ENCODE measurements around the gene ACTA2. TPM values are rescaled to one million over a fixed set of nuclear protein-coding genes. Genes with fewer than 3 reads are reported as not detected.
A peak's percentile ranks its signal among the peaks of the same experiment; 100 is the strongest.
"Not testable (repeated sequence)": the region's sequence is repeated elsewhere in the genome, so short reads cannot be mapped to it uniquely, and the experiment has no call there.

The ACTA2 gene
- total RNA-seq, 1 donor from 2014 or later = 126 TPM

DNA sequence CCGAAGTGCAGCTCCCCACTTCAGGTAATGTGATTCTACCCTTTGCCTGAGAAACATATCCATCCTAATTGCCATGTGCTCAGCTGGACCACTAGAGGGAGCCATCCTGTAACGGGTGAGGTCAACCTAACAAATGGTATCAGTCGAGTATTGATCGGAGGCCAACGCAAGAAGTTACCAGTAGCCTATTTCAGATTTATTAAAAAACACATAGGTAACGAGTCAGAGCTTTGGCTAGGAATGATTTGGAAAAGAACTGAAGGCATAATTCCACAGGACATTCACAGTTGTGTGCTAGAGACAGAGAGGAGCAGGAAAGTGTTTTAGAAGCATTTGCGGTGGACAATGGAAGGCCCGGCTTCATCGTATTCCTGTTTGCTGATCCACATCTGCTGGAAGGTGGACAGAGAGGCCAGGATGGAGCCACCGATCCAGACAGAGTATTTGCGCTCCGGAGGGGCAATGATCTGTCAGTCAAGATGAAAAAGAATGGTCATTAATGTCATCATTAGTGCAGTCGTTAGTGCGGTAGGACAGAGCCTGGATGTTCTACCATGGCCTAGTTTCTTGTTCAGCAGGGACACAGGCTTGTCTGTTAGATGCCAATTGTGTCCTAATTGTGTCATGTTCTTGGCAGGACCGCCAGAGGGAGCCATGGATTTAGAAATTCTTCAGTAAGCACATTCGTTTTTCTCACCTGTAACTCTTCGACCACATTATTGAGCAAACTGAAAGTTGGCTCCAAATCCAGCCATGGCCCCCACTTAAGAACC is 17.5 kb downstream of the ACTA2 start:
- H3K4me3 Mint-ChIP-seq = no peak overlapping the region
- no peaks in the 10 kb centered on the region for H3K9me3 Mint-ChIP-seq
- TF ChIP-seq, protein P1, sequence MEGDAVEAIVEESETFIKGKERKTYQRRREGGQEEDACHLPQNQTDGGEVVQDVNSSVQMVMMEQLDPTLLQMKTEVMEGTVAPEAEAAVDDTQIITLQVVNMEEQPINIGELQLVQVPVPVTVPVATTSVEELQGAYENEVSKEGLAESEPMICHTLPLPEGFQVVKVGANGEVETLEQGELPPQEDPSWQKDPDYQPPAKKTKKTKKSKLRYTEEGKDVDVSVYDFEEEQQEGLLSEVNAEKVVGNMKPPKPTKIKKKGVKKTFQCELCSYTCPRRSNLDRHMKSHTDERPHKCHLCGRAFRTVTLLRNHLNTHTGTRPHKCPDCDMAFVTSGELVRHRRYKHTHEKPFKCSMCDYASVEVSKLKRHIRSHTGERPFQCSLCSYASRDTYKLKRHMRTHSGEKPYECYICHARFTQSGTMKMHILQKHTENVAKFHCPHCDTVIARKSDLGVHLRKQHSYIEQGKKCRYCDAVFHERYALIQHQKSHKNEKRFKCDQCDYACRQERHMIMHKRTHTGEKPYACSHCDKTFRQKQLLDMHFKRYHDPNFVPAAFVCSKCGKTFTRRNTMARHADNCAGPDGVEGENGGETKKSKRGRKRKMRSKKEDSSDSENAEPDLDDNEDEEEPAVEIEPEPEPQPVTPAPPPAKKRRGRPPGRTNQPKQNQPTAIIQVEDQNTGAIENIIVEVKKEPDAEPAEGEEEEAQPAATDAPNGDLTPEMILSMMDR (IDR thresholded peaks at IDR 0.05; ENCODE audit: unreplicated experiment) = peak; percentile 76
- no peaks in the 10 kb centered on the region for H3K36me3 Mint-ChIP-seq
- H3K27ac Mint-ChIP-seq = peak overlapping the region; percentile 29
- peak in 1 of 2 experiments; percentile 71 for DNase-seq (ENCODE audit: low spot score in 2 of 2, unreplicated experiment in 2 of 2)
- H3K27me3 Mint-ChIP-seq (ENCODE audit: low read depth) = no peaks in the 10 kb centered on the region
- H3K4me1 Mint-ChIP-seq = peaks cover 14% of the 10 kb centered on the region

DNA sequence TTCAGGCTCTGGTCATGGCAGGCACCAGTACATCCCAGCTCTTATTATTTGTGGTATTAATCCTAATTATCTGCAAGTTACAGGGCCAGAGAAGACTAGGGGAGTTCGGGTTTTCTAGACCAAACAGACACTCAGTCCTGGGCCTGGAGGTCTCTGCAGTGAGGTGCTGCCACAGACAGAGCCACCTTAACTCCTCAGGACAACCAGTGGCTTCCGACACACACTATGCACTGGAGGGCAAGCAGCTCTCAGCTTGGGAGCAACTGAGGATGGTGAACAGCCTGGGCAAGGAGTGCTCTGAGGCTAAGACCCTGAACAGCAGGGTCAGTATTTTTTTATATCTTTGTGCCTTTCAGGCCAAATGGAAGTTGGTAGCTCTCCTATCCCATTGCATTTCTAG is 19.0 kb downstream of the ACTA2 start:
- H3K27me3 Mint-ChIP-seq (ENCODE audit: low read depth) = no peaks in the 10 kb centered on the region
- no peaks in the 10 kb centered on the region for H3K9me3 Mint-ChIP-seq
- no peak overlapping the region for H3K27ac Mint-ChIP-seq
- no peak overlapping the region for H3K4me3 Mint-ChIP-seq
- DNase-seq (ENCODE audit: low spot score in 2 of 2, unreplicated experiment in 2 of 2) = no peak
- H3K4me1 Mint-ChIP-seq = peaks cover 14% of the 10 kb centered on the region
- H3K36me3 Mint-ChIP-seq = no peaks in the 10 kb centered on the region
- TF ChIP-seq, protein P1 (IDR thresholded peaks at IDR 0.05; ENCODE audit: unreplicated experiment) = no peak

GRCh38 chr10:88932539-88933256 is 19.9 kb downstream of the ACTA2 start:
- H3K4me3 Mint-ChIP-seq = no peak overlapping the region
- TF ChIP-seq, protein P1 (IDR thresholded peaks at IDR 0.05; ENCODE audit: unreplicated experiment) = peak; percentile 91
- H3K4me1 Mint-ChIP-seq = peaks cover 16% of the 10 kb centered on the region
- no peaks in the 10 kb centered on the region for H3K36me3 Mint-ChIP-seq
- H3K27me3 Mint-ChIP-seq (ENCODE audit: low read depth) = no peaks in the 10 kb centered on the region
- H3K27ac Mint-ChIP-seq = peak overlapping the region; percentile 76
- H3K9me3 Mint-ChIP-seq = no peaks in the 10 kb centered on the region
- peak; percentile 42 to 57 for DNase-seq (ENCODE audit: low spot score in 2 of 2, unreplicated experiment in 2 of 2)

DNA sequence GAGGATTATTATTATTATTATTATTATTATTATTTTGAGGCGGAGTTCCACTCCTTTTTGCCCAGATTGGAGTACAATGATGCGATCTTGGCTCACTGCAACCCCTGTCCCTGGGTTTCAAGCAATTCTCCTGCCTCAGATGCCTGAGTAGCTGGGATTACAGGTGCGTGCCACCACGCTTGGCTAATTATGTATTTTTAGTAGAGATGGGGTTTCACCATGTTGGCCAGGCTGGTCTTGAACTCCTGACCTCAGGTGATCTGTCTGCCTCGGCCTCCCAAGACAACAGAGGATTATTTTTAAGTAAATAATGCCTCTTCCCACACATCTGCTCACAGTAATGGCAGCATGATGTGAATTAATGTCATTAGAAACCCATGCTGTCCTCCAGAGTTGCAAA is 20.5 kb downstream of the ACTA2 start:
- H3K27ac Mint-ChIP-seq; DNase-seq (ENCODE audit: low spot score in 2 of 2, unreplicated experiment in 2 of 2); H3K27me3 Mint-ChIP-seq (ENCODE audit: low read depth); H3K4me3 Mint-ChIP-seq; H3K36me3 Mint-ChIP-seq; H3K9me3 Mint-ChIP-seq: not testable (repeated sequence)
- H3K4me1 Mint-ChIP-seq = peaks cover 22% of the 10 kb centered on the region

- Mint-ChIP-seq H3K4me1 (peaks cover 27% of the 10 kb centered on the region), H3K36me3 (no peaks in the 10 kb centered on the region), H3K27ac (no peak overlapping the region), H3K27me3 (ENCODE audit: low read depth) (no peaks in the 10 kb centered on the region), H3K4me3 (no peak overlapping the region), H3K9me3 (no peaks in the 10 kb centered on the region)
- no peak for DNase-seq (ENCODE audit: low spot score in 2 of 2, unreplicated experiment in 2 of 2)
- TF ChIP-seq, protein P1 (IDR thresholded peaks at IDR 0.05; ENCODE audit: unreplicated experiment) = no peak
Measured at GRCh38 chr10:88931548-88931947, 21.0 kb downstream of the ACTA2 start.

DNA sequence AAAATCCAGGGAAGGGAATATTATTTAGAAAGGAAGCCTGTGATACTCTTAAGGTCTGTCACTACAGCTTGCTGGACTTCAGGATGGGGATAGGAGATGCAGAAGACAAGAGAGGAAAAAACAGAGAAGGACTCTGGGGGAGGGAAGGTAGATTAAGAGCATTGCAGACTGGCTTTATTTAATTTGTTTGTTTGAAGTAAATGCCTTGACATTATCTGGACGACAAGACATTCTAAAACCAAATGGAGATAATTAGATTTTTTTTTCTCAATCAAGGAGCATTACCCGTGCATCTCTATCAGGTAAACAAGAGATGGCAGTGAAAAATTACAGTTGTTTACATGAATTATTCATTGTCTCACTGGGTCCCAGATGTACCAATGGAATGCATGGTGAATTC is 24.3 kb downstream of the ACTA2 start:
- H3K27me3 Mint-ChIP-seq (ENCODE audit: low read depth) = no peaks in the 10 kb centered on the region
- TF ChIP-seq, protein P1 (IDR thresholded peaks at IDR 0.05; ENCODE audit: unreplicated experiment) = no peak
- no peaks in the 10 kb centered on the region for H3K36me3 Mint-ChIP-seq
- H3K9me3 Mint-ChIP-seq = no peaks in the 10 kb centered on the region
- DNase-seq (ENCODE audit: low spot score in 2 of 2, unreplicated experiment in 2 of 2) = no peak
- no peak overlapping the region for H3K27ac Mint-ChIP-seq
- no peak overlapping the region for H3K4me3 Mint-ChIP-seq
- peaks cover 38% of the 10 kb centered on the region for H3K4me1 Mint-ChIP-seq

Measured in mesothelial cell of epicardium (in vitro differentiated cells).